ENCODE measurements around the gene HSH2D. TPM values are rescaled to one million over a fixed set of nuclear protein-coding genes. Genes with fewer than 3 reads are reported as not detected.

The HSH2D gene
- total and polyA plus RNA-seq, 10 of the 15 experiments (the other 5 are each of a cell fraction or from before 2014, with no cell fraction given), result 22.0 to 145 (median 89.3) TPM

- Histone ChIP-seq H3K9me3 (replicated peaks; ENCODE audit: control insufficient read depth, insufficient read depth, low read length) (no peaks in the 10 kb centered on the region; the same call in 2 of the 3 replicates), H3K27me3 (replicated peaks in 1 of 2; ENCODE audit: control insufficient read depth in 2 of 2, insufficient read depth in 2 of 2, low read length in 1 of 2) (no peaks in the 10 kb centered on the region), H3K4me1 (ENCODE audit: control insufficient read depth, insufficient read depth, low read length) (no peaks in the 10 kb centered on the region), H3K36me3 (ENCODE audit: control insufficient read depth in 2 of 2, insufficient read depth in 2 of 2, low read length in 1 of 2) (peaks cover 46 to 77% of the 10 kb centered on the region in 2 experiments), H4K20me1 (ENCODE audit: control insufficient read depth, insufficient read depth) (no peaks in the 10 kb centered on the region), H3K4me3 (no peak overlapping the region), H3K4me2 (ENCODE audit: control insufficient read depth, insufficient read depth) (no peak overlapping the region), H2AFZ (ENCODE audit: control insufficient read depth, low read depth, low read length) (no peak overlapping the region), H3K27ac (ENCODE audit: control insufficient read depth, insufficient read depth) (no peak overlapping the region), H3K9ac (ENCODE audit: control insufficient read depth, insufficient read depth, low read length) (no peak overlapping the region), H3K79me2 (ENCODE audit: control insufficient read depth, insufficient read depth, low read length) (peaks cover 2% of the 10 kb centered on the region; the same call in 1 of the 2 replicates)
- in situ Hi-C loops (cut with MboI), result no loop called here
- ChIA-PET RAD21 (ENCODE audit: unreplicated experiment) (no interaction called here), SMC1A (ENCODE audit: uncharacterized antibody, unreplicated experiment) (no interaction called here), CTCF (no interaction called here), POLR2A (interaction anchor here (1.1 kb wide), 1 partner anchor 26 kb away, joined by 3 read pairs; no protein-coding TSS in a partner anchor)
- FAIRE-seq (no peak), DNase-seq (ENCODE audit: low read depth, low spot score) (no peak), ATAC-seq (no peak)
- BruUV-seq (replicated peaks), result no TSS peak
- 87% methylated on average over 19 of the region's 21 CpGs for WGBS (ENCODE audit: insufficient coverage, insufficient replicate concordance, low lambda C conversion rate, missing lambda C conversion rate)
- no peak for TF ChIP-seq ZNF217 (IDR thresholded peaks at IDR 0.05)
- TF ChIP-seq POLR2A (IDR thresholded peaks at IDR 0.05; ENCODE audit: low read depth, low read length), result peak; percentile 46; the same call in 1 of the 2 replicates
- no peak for TF ChIP-seq SKIL (IDR thresholded peaks at IDR 0.05; ENCODE audit: low read depth, poor library complexity, severe bottlenecking)
- TF ChIP-seq SIX5 (IDR thresholded peaks at IDR 0.05; ENCODE audit: low read depth, low read length, severe bottlenecking), result no peak
- intact Hi-C loops (cut with micrococcal nuclease; ENCODE audit: unreplicated experiment), result no loop called here
Observed at GRCh38 chr19:16127776-16128371, 15.6 kb upstream of the HSH2D start.

- no peak for FAIRE-seq
- WGBS (ENCODE audit: insufficient coverage, insufficient replicate concordance, low lambda C conversion rate, missing lambda C conversion rate), result 85% methylated on average over 3 of the region's 3 CpGs
- intact Hi-C loops (cut with micrococcal nuclease; ENCODE audit: unreplicated experiment) (no loop called here), in situ Hi-C loops (cut with MboI) (no loop called here)
- ATAC-seq, result no peak
- BruUV-seq (replicated peaks), result no TSS peak
- ChIA-PET POLR2A (interaction anchor here (5.4 kb wide), 1 partner anchor 13 kb away, joined by 32 read pairs; the partner anchor contains the start of gene HSH2D), CTCF (no interaction called here), RAD21 (ENCODE audit: unreplicated experiment) (no interaction called here), SMC1A (ENCODE audit: uncharacterized antibody, unreplicated experiment) (no interaction called here)
- H3K4me1 ChIP-seq (ENCODE audit: control insufficient read depth, insufficient read depth, low read length), result peaks cover 29% of the 10 kb centered on the region
- H3K27ac ChIP-seq (ENCODE audit: control insufficient read depth, insufficient read depth), result no peak overlapping the region
- H3K79me2 ChIP-seq (ENCODE audit: control insufficient read depth, insufficient read depth, low read length), result no peaks in the 10 kb centered on the region; the same call in 1 of the 2 replicates
- H3K27me3 ChIP-seq (replicated peaks in 1 of 2; ENCODE audit: control insufficient read depth in 2 of 2, insufficient read depth in 2 of 2, low read length in 1 of 2), result no peaks in the 10 kb centered on the region
- no peak overlapping the region for H3K4me2 ChIP-seq (ENCODE audit: control insufficient read depth, insufficient read depth)
- peaks cover 30 to 54% of the 10 kb centered on the region in 2 experiments for H3K36me3 ChIP-seq (ENCODE audit: control insufficient read depth in 2 of 2, insufficient read depth in 2 of 2, low read length in 1 of 2)
- no peak overlapping the region for H2AFZ ChIP-seq (ENCODE audit: control insufficient read depth, low read depth, low read length)
- H4K20me1 ChIP-seq (ENCODE audit: control insufficient read depth, insufficient read depth), result no peaks in the 10 kb centered on the region
- DNase-seq (ENCODE audit: low read depth, low spot score), result no peak
- H3K9ac ChIP-seq (ENCODE audit: control insufficient read depth, insufficient read depth, low read length), result no peak overlapping the region
- H3K9me3 ChIP-seq (replicated peaks; ENCODE audit: control insufficient read depth, insufficient read depth, low read length), result no peaks in the 10 kb centered on the region; the same call in 2 of the 3 replicates
- TF ChIP-seq HDGF (IDR thresholded peaks at IDR 0.05), result 0 out of 2 replicates have a peak, but pooled peaks have one; percentile 81
- peak; percentile 56; the same call in 1 of the 2 replicates for TF ChIP-seq POLR2AphosphoS5 (IDR thresholded peaks at IDR 0.05; ENCODE audit: low read length)
- no peak for TF ChIP-seq IRF3 (IDR thresholded peaks at IDR 0.05)
- H3K4me3 ChIP-seq, result no peak overlapping the region
Observed at GRCh38 chr19:16131648-16132047, 11.8 kb upstream of the HSH2D start.
